ENCODE data around the gene SLC25A21.
"Not testable (repeated sequence)": the region's sequence is repeated elsewhere in the genome, so short reads cannot be mapped to it uniquely, and the experiment has no call there.

Gene SLC25A21

GRCh38 chr14:36817071-36817930 lies 355.1 kb downstream of the SLC25A21 start:
- DNase-seq, result no peak

- no peak for DNase-seq
These were observed 355.9 kb downstream of the SLC25A21 start for GRCh38 chr14:36816481-36816880.

- DNase-seq, result not testable (repeated sequence)
These were observed 357.6 kb downstream of the SLC25A21 start for GRCh38 chr14:36814783-36815182.

- no peak for DNase-seq
These were observed 362.2 kb downstream of the SLC25A21 start for GRCh38 chr14:36810209-36810608.

- DNase-seq, result no peak
These were observed 364.7 kb downstream of the SLC25A21 start for GRCh38 chr14:36807727-36808126.

- no peak for DNase-seq
These were observed 367.3 kb downstream of the SLC25A21 start for GRCh38 chr14:36805131-36805559.

- no peak for DNase-seq
These were observed 374.8 kb downstream of the SLC25A21 start for GRCh38 chr14:36797634-36798033.

GRCh38 chr14:36791402-36791801 lies 381.0 kb downstream of the SLC25A21 start:
- no peak for DNase-seq

GRCh38 chr14:36785511-36785910 lies 386.9 kb downstream of the SLC25A21 start:
- DNase-seq, result no peak

GRCh38 chr14:36784541-36784940 lies 387.9 kb downstream of the SLC25A21 start:
- no peak for DNase-seq

GRCh38 chr14:36781897-36782296 lies 390.5 kb downstream of the SLC25A21 start:
- DNase-seq, result no peak

- DNase-seq, result no peak
These were observed 398.8 kb downstream of the SLC25A21 start for GRCh38 chr14:36773558-36773957.

- DNase-seq, result no peak
These were observed 399.3 kb downstream of the SLC25A21 start for GRCh38 chr14:36773136-36773540.

GRCh38 chr14:36771028-36771640 lies 401.3 kb downstream of the SLC25A21 start:
- no peak for DNase-seq

GRCh38 chr14:36768638-36769337 lies 403.6 kb downstream of the SLC25A21 start:
- DNase-seq, result no peak

GRCh38 chr14:36767603-36768281 lies 404.7 kb downstream of the SLC25A21 start:
- DNase-seq, result no peak

- no peak for DNase-seq
These were observed 405.4 kb downstream of the SLC25A21 start for GRCh38 chr14:36766974-36767373.

- no peak for DNase-seq
These were observed 414.4 kb downstream of the SLC25A21 start for GRCh38 chr14:36757734-36758601.

GRCh38 chr14:36756226-36756625 lies 416.2 kb downstream of the SLC25A21 start:
- no peak for DNase-seq

- no peak for DNase-seq
These were observed 416.6 kb downstream of the SLC25A21 start for GRCh38 chr14:36755756-36756155.

GRCh38 chr14:36751920-36752319 lies 420.5 kb downstream of the SLC25A21 start:
- DNase-seq, result no peak

GRCh38 chr14:36751106-36751505 lies 421.3 kb downstream of the SLC25A21 start:
- no peak for DNase-seq

All from GDM1 (cell line).